Measurements from ENCODE around the gene MDK.

The MDK gene

DNA sequence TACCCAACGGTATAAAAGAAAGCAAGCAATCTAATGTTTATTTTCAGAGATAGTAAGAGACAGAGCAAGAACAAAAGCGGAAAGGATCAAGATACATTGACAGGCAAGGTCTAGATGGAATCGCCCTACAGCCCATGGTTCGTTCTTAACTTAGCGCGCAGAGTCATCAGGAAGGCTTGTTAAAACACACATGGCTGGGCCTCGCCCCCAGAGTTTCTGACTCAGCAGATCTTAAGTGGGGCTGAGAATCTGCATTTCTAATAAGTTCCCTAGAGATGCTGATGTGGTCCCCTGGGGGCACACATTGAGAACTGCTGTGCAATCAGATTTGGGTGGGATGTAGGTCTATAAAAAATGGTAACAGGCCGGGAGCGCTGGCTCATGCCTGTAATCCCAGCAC, 45.9 kb downstream of the MDK start:
- no peaks in the 10 kb centered on the region for H3K9me3 ChIP-seq (ENCODE audit: control insufficient read depth, insufficient read depth, low read depth, low read length)
- peaks cover 0 to 27% of the 10 kb centered on the region in 2 experiments; a peak in 1 of 3 replicates for H3K36me3 ChIP-seq (ENCODE audit: control insufficient read depth in 2 of 2, insufficient read depth in 1 of 2, low read length in 2 of 2)
- no peaks in the 10 kb centered on the region for H3K4me1 ChIP-seq (ENCODE audit: control insufficient read depth, insufficient read depth, low read length)
- ChIA-PET POLR2A (no interaction called here), CTCF (no interaction called here)
- H3K4me3 ChIP-seq (ENCODE audit: low read depth, low read length) = no peak overlapping the region
- TF ChIP-seq BCL11B (tag by site-specific recombination; IDR thresholded peaks at IDR 0.05; ENCODE audit: low read depth) = no peak
- TF ChIP-seq HIC1 (tag by site-specific recombination; IDR thresholded peaks at IDR 0.05) = no peak
- TF ChIP-seq RBAK (tag by site-specific recombination; IDR thresholded peaks at IDR 0.05) = no peak
- TF ChIP-seq ZNF114 (tag by site-specific recombination; IDR thresholded peaks at IDR 0.05) = no peak
- no peak for TF ChIP-seq ZFP69B (tag by site-specific recombination; IDR thresholded peaks at IDR 0.05)
- TF ChIP-seq ZNF214 (tag by site-specific recombination; IDR thresholded peaks at IDR 0.05; ENCODE audit: borderline replicate concordance) = no peak
- no peak for TF ChIP-seq KLF1 (tag by site-specific recombination; IDR thresholded peaks at IDR 0.05)
- TF ChIP-seq ZNF2 (tag by site-specific recombination; IDR thresholded peaks at IDR 0.05) = no peak
- no peak for TF ChIP-seq GLIS2 (tag by site-specific recombination; IDR thresholded peaks at IDR 0.05)
- TF ChIP-seq ZNF248 (tag by site-specific recombination; IDR thresholded peaks at IDR 0.05) = no peak
- TF ChIP-seq ZNF155 (tag by site-specific recombination; IDR thresholded peaks at IDR 0.05) = no peak
- no peak for TF ChIP-seq GFI1B (tag by site-specific recombination; IDR thresholded peaks at IDR 0.05)
- no peak for TF ChIP-seq OVOL3 (tag by site-specific recombination; IDR thresholded peaks at IDR 0.05)
- no peak for TF ChIP-seq ZBTB17 (tag by site-specific recombination; IDR thresholded peaks at IDR 0.05)
- TF ChIP-seq SCRT2 (tag by site-specific recombination; IDR thresholded peaks at IDR 0.05) = no peak
- no peak for TF ChIP-seq PRDM2 (tag by site-specific recombination; IDR thresholded peaks at IDR 0.05; ENCODE audit: borderline replicate concordance)
- no peak for TF ChIP-seq ZNF174 (tag by site-specific recombination; IDR thresholded peaks at IDR 0.05)
- TF ChIP-seq ZNF792 (tag by site-specific recombination; IDR thresholded peaks at IDR 0.05) = no peak
- H3K27ac ChIP-seq (ENCODE audit: extremely low read depth, low read depth, low read length) = no peak overlapping the region

DNA sequence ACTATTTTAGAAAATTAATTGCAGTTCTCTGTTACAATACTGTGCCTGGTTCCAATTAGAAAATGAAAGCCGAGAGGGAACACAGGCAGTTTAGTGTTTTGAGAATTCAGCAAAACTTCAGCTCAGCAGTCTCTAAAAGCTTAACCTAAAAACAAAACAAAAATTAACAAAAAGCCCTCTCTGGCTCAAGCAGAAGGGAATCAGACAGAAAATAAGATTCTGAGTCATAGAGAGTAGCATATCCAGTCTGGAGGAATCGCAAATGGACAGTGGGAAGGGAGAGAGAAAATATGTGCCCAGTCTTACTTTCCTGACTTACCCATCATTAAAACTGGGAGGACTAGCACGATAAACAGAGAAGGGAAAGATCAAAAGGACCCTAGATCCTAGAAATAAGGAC, 48.2 kb downstream of the MDK start:
- ChIA-PET POLR2A (no interaction called here), CTCF (interaction anchor here (0.6 to 0.7 kb wide), 3 partner anchors 20 to 62 kb away, joined by 3 to 5 read pairs (median 3); no protein-coding TSS in a partner anchor)
- no peak overlapping the region for H3K27ac ChIP-seq (ENCODE audit: extremely low read depth, low read depth, low read length)
- H3K4me3 ChIP-seq (ENCODE audit: low read depth, low read length) = no peak overlapping the region
- H3K36me3 ChIP-seq (ENCODE audit: control insufficient read depth in 2 of 2, insufficient read depth in 1 of 2, low read length in 2 of 2) = peaks cover 0 to 48% of the 10 kb centered on the region in 2 experiments; a peak in 1 of 3 replicates
- H3K9me3 ChIP-seq (ENCODE audit: control insufficient read depth, insufficient read depth, low read depth, low read length) = no peaks in the 10 kb centered on the region
- H3K4me1 ChIP-seq (ENCODE audit: control insufficient read depth, insufficient read depth, low read length) = no peaks in the 10 kb centered on the region
- TF ChIP-seq MYNN (tag by site-specific recombination; IDR thresholded peaks at IDR 0.05; ENCODE audit: borderline replicate concordance) (no peak), ZNF211 (tag by site-specific recombination; IDR thresholded peaks at IDR 0.05; ENCODE audit: low read depth) (no peak), ZNF404 (tag by site-specific recombination; IDR thresholded peaks at IDR 0.05) (no peak), ZIC2 (tag by site-specific recombination; IDR thresholded peaks at IDR 0.05) (no peak), ZNF266 (tag by site-specific recombination; IDR thresholded peaks at IDR 0.05; ENCODE audit: low read depth) (no peak), YY1 (tag by site-specific recombination; IDR thresholded peaks at IDR 0.05) (no peak), GLI2 (tag by site-specific recombination; IDR thresholded peaks at IDR 0.05; ENCODE audit: borderline replicate concordance, low read depth) (no peak), ZFP41 (tag by site-specific recombination; IDR thresholded peaks at IDR 0.05; ENCODE audit: borderline replicate concordance) (no peak)
- TF ChIP-seq, protein P1, sequence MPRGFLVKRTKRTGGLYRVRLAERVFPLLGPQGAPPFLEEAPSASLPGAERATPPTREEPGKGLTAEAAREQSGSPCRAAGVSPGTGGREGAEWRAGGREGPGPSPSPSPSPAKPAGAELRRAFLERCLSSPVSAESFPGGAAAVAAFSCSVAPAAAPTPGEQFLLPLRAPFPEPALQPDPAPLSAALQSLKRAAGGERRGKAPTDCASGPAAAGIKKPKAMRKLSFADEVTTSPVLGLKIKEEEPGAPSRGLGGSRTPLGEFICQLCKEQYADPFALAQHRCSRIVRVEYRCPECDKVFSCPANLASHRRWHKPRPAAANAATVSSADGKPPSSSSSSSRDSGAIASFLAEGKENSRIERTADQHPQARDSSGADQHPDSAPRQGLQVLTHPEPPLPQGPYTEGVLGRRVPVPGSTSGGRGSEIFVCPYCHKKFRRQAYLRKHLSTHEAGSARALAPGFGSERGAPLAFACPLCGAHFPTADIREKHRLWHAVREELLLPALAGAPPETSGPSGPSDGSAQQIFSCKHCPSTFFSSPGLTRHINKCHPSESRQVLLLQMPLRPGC (tag by site-specific recombination; IDR thresholded peaks at IDR 0.05) = no peak
